ENCODE measurements around the gene ITCH.
"Not testable (repeated sequence)": the region's sequence is repeated elsewhere in the genome, so short reads cannot be mapped to it uniquely, and the experiment has no call there.

ITCH gene

DNA sequence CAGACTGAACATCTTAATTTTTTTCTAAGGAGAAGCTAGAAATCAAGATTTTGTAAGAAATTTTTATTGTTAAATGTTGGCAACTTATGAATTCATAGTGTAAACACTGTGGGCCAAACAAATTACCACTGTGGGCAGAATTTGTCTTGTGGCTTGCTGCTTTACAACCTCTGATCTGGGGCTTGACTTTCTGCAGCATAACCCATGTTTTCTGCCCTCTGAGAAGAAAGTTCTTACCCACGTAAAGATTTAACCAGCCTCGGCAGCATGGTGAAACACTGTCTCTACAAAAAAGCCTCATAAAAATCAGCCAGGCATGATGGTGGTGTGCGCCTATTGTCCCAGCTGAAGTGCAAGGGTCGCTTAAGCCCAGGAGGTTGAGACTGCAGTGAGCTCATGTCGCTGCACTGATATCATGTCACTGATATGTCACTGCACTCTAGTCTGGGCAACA lies 12.9 kb downstream of the ITCH start:
- TF ChIP-seq, protein P1, sequence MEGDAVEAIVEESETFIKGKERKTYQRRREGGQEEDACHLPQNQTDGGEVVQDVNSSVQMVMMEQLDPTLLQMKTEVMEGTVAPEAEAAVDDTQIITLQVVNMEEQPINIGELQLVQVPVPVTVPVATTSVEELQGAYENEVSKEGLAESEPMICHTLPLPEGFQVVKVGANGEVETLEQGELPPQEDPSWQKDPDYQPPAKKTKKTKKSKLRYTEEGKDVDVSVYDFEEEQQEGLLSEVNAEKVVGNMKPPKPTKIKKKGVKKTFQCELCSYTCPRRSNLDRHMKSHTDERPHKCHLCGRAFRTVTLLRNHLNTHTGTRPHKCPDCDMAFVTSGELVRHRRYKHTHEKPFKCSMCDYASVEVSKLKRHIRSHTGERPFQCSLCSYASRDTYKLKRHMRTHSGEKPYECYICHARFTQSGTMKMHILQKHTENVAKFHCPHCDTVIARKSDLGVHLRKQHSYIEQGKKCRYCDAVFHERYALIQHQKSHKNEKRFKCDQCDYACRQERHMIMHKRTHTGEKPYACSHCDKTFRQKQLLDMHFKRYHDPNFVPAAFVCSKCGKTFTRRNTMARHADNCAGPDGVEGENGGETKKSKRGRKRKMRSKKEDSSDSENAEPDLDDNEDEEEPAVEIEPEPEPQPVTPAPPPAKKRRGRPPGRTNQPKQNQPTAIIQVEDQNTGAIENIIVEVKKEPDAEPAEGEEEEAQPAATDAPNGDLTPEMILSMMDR (IDR thresholded peaks at IDR 0.05; ENCODE audit: low read depth, low read length): no peak
- no peak for DNase-seq (ENCODE audit: extremely low read depth, low read depth)

DNA sequence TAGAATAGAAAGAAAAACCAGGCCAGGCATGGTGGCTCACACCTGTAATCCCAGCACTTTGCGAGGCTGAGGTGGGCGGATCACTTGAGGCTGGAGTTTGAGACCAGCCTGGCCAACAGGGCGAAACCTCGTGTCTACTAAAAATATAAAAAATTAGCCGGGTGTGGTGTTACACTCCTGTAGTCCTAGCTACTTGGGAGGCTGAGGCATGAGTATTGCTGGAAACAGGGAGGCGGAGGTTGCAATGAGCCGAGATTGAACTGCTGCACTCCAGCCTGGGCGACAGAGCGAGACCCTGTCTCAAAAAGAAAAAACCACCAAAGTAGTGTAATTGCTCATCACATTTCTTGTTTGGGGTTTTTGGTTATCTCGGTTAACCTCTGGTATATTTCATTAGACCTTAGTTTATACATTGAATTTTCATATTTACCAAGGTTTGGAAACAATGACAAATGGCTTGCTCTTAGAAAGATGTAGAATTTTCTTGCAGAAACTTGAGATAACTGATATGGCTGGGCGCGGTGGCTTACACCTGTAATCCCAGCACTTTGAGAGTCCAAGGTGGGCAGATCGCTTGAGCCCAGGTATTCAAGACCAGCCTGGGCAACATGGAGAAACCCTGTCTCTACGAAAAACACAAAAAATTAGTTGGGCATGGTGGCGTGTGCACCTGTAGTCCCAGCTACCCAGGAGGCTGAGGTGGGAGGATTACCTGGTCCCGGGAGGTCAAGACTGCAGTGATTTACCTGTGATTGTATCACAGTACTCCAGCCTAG lies 14.2 kb downstream of the ITCH start:
- TF ChIP-seq, protein P1 (IDR thresholded peaks at IDR 0.05; ENCODE audit: low read depth, low read length): no peak
- DNase-seq (ENCODE audit: extremely low read depth, low read depth): no peak

DNA sequence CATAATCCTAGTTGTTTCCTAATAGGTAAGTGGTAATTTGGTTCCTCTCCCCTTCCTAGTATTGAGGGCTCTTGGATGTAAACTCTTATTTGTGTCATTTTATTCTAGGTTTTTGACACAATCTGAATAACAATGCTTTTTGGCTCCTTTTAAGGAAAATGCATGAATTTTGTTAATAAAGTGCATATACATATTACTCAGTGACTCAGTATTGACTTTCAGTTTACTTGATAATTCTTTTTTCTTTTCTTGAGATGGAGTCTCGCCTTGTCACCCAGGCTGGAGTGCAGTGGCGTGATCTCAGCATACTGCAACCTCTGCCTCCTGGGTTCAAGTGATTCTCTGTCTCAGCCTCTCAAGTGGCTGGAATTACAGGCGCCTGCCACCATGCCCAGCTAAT lies 19.1 kb downstream of the ITCH start:
- TF ChIP-seq, protein P1 (IDR thresholded peaks at IDR 0.05; ENCODE audit: low read depth, low read length): no peak
- DNase-seq (ENCODE audit: extremely low read depth, low read depth): no peak

DNA sequence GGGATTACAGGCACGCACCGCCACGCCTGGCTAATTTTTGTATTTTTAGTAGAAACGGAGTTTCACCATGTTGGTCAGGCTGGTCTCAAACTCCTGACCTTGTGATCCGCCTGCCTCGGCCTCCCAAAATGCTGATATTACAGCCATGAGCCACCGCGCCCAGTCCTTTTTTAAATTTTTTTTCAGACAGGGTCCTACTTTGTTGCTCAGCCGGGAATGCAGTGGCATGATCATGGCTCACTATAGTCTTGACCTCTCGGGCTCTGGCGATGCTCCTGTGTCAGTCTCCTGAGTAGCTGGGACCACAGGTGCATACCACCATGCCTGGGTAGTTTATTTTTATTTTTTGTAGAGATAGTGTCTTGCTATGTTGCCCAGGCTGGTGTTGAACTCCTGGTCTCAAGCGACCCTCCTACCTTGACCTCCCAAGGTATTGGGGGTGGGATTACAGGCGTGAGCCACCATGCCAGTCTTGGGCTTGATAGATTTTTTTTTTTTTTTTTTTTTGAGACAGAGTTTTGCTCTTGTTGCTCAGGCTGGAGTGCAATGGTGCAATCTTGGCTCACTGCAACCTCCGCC lies 19.9 kb downstream of the ITCH start:
- DNase-seq (ENCODE audit: extremely low read depth, low read depth): not testable (repeated sequence)

DNA sequence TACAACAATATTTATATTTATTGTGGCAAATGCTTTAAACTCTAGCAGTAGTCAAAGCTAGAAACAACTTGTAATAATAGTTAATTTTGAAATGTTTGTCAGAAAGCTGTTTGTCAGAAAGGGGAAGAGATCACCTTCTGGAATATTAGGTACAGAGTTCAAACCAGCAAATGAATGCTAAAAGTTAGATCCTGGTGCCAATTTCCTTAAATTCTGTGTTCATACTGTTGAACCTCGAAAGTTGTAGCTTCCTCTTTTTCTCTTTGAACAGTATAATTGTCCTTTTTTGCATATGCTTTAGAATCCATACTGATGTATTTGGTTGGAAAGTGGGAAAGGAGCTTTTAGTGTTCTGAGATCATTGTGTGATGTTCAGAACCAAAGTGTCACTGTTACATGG lies 22.4 kb downstream of the ITCH start:
- no peak for DNase-seq (ENCODE audit: extremely low read depth, low read depth)
- TF ChIP-seq, protein P1 (IDR thresholded peaks at IDR 0.05; ENCODE audit: low read depth, low read length): no peak

DNA sequence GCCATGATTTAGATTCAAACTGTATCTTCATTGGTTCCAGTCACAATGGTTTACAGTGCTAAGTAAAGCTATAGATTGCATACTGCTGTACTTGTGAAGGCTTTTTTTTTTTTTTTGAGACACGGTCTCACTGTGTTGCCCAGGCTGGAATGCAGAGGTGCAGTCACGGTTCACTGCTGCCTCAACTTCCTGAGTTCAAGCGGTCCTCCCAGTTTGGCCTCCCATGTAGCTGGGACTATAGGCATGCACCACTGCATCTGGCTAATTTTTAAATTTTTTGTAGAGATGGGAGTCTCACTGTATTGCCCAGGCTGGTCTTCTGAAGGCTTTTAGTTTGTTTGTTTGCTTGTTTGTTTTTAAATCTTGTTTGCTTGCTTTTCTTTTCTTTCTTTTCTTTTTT lies 24.9 kb downstream of the ITCH start:
- TF ChIP-seq, protein P1 (IDR thresholded peaks at IDR 0.05; ENCODE audit: low read depth, low read length): no peak
- DNase-seq (ENCODE audit: extremely low read depth, low read depth): no peak

DNA sequence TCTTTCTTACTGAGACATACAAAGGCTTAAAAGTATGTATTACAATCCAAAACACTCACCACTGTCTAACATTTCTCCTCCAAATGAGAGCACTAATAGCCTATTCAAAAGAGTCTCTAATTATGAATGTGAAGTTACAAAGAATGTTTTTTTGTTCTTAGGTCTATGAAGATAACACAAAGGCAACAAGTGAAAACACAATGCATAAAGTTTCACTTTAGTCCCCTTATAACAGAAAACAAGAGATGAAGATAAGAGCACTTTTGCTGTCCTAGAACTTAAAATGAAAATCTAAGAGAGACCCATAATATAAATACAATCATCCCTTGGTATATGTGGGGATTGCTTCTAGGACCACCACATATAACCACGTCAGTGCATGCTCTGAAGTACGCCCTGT lies 25.6 kb downstream of the ITCH start:
- TF ChIP-seq, protein P1 (IDR thresholded peaks at IDR 0.05; ENCODE audit: low read depth, low read length): no peak
- DNase-seq (ENCODE audit: extremely low read depth, low read depth): no peak

All from AG09319 (cell line).